Measurements from ENCODE around the gene CDKN2AIPNL.
"Not testable (repeated sequence)": the region's sequence is repeated elsewhere in the genome, so short reads cannot be mapped to it uniquely, and the experiment has no call there.

CDKN2AIPNL gene

GRCh38 chr5:134397196-134397595 lies 14.5 kb downstream of the CDKN2AIPNL start:
- DNase-seq = no peak

DNA sequence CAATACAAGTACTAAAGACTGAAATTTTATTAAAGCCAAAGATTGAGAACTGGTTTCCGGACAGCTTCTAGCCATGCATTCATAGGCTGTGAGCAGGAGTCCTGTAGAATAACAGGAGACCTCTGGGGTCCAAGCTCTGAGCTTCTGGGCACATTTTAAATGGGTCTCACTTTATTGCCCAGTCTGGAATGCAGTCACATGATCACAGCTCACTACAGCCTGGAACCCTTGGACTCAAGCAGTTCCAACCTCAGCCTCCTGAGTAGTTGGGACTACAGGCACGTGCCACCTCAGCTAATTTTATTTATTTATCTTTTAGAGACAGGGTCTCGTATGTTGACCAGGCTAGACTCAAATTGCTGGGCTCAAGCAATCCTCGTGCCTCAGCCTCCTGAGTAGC lies 15.4 kb downstream of the CDKN2AIPNL start:
- no peak for DNase-seq

DNA sequence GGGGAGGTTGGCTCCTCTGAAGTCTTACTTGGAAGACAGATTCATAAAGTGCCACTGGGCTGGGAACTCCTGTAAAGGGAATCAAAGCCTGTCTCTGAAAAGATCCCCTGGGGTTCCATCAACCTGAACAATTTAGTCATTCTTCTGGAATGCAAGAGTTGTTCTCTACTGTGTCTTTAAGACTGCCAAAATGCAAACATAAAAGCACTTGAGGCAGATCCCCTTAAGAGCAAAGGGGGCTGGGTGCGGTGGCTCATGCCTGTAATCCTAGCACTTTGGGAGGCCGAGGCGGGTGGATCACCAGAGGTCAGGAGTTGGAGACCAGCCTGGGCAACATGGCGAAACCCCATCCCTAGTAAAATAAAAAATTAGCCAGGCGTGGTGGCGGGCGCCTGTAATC lies 16.7 kb downstream of the CDKN2AIPNL start:
- no peak for DNase-seq

GRCh38 chr5:134392301-134392700 lies 19.4 kb downstream of the CDKN2AIPNL start:
- no peak for DNase-seq

DNA sequence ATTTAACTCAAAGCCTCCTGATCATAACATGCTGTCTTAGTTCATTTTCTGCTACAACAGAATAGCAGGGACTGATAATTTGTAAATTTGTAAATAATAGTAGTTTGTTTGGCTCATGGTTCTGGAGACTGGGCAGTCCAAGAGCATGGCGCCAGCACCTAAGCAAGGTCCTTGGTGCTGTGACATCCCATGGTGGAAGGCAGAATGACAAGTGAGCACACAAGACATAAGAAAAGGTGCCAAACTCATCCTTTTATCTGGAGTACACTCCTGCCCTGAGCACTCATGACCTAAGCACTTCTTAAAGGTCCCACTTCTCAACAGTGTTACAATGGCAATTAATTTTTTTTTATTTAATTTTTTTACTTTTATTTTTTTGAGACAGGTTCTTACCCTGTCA lies 24.2 kb downstream of the CDKN2AIPNL start:
- DNase-seq = no peak

- no peak for DNase-seq
Measured at GRCh38 chr5:134383980-134384697, 27.5 kb downstream of the CDKN2AIPNL start.

DNA sequence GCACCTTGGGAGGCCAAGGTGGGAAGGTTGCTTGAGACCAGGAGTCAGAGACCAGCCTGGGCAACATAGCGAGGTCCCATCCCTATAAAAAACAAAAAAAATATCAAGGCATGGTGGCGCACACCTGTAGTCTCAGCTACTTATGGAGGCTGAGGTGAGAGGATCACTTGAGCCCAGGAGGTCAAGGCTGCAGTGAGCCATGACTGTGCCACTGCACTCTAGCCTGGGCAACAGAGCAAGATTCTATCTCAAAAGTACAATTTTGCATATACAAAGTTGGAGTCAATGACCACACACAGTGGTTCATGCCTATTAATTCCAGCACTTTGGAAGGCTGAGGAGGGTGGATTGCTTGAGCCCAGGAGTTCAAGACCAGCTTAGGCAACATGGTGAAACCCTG lies 29.5 kb downstream of the CDKN2AIPNL start:
- DNase-seq = not testable (repeated sequence)

DNA sequence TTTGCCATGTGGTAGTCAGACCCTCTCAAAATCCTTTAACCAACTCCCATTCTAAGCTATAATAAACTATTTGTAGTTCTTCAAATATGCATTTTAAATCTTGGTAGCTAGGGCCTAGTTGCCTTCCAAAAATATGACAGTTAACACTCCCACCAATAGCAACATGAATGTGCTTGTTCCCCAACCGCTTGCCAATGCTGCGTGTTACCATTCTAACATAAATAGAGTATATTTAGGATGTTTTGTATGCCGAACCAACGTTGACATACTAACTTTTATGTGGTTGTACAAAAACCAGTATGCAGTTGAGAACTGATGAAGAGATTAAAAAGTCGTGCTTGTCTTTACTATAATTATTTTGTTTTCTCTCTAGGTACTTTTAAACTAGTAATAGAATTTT lies 31.3 kb downstream of the CDKN2AIPNL start:
- no peak for DNase-seq

- DNase-seq = no peak
Measured at GRCh38 chr5:134374232-134374631, 37.4 kb downstream of the CDKN2AIPNL start.

DNA sequence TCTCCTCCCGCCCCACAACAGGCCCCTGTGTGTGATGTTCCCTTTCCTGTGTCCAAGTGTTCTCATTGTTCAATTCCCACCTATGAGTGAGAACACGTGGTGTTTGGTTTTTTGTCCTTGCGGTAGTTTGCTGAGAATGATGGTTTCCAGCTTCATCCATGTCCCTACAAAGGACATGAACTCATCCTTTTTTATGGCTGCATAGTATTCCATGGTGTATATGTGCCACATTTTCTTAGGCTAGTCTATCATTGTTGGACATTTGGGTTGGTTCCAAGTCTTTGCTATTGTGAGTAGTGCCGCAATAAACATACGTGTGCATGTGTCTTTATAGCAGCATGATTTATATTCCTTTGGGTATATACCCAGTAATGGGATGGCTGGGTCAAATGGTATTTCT lies 38.0 kb downstream of the CDKN2AIPNL start:
- DNase-seq = not testable (repeated sequence)

DNA sequence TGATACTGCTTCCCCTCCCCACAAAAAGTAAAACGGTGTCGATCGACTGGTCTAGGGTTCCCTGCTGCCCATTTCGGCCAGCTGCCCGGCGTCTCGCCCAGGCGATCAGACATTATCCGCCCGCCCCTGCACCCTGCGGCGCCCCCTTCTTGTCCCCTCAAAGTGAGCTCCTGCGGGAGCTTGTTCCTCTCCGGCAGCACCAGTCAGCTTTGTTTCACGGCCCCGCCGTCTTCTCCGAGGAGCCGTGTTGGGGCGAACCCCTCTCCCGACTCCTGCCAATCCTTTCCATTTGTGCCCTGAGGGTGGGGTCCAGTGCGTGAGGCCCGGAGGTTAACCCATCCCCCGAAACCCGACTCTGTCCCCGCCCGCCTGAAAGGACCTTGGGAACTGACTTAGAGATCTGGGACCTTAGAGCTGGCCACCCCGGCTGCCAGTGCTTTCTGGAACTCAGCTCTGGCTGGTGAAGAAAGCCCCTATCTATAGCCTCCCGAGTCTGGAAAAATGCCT lies 39.8 kb downstream of the CDKN2AIPNL start:
- peak; percentile 30 for DNase-seq

DNA sequence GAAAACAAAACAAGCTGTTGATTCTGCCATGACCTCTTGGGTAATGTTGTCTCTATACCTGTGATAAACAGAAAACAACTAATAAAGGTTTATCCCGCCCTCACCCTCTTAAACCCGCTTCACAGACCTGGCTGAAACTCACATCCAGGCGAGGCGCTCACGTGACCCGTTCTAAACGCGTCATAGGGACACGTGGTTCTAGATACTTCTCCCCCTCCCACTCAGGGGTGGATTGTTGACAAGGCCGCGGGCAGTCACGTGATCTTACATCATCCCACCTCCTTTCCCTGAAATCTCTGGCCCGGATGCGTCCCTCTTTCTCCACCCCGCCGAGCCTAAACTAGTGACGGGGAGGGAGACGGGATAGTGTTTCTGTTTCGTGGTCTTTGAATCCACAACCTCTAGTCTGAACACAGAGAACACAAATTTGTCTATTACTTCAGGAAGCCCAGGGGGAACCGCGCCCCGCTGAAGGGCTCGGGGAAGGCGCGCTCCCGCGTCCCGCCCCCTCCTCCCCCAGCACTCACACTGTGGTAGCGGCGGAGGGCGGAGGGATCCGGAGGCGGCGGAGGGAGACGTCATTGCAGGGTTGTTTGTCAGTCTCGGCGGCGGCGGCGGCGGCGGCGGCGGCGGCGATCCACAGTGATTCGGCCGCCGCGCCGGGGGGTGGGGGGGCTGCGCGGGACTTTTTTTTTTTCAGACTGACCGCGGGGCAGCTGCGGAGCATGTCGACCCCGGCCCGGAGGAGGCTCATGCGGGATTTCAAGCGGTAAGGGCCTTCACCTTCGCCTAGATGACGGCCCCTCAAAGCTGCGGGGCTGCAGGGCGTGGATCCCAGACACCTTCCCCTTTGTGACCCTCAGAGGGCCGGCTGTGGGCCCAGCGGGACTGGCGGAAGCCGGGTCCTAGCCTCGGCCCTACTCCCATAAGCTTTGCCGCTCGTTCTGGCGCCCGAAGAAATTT lies 40.5 kb downstream of the CDKN2AIPNL start, which contains the start of gene UBE2B:
Gene UBE2B (plus strand): TSS at position 699 of the 963 bp plus-strand sequence. CDS start 27 bp downstream, at position 726.
- DNase-seq = peak; percentile 96

GRCh38 chr5:134370311-134370870 lies 41.3 kb downstream of the CDKN2AIPNL start:
- peak; percentile 21 for DNase-seq

DNA sequence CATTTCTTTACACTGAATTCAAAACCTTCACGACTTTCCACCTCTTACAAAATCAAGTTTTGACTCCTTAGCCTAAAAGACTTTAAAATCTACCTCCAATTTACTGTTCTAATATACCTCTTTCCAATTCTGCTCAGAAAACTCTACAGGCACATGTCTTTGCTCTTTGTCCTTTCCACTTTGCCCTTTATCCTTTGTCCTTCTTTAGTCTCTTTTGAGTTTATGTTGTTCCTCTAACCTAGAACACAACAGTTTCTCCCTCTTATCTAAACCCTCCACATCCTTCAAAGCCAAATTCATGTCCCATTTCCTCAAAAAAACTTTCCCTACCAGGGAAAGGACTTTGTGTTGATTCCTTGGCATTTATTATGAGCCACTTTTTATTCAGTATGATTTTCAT lies 46.1 kb downstream of the CDKN2AIPNL start:
- DNase-seq = no peak

- no peak for DNase-seq
Measured at GRCh38 chr5:134355681-134356080, 56.0 kb downstream of the CDKN2AIPNL start.
